Activated CD8-positive, alpha-beta T cell treated with anti-CD3 and anti-CD28 coated beads, Interleukin-2, amount 10 ng/mL, durations not matched to agents 7 days and 5 days (primary cell): ENCODE data around the gene EWSR1. TPM values are rescaled to one million over a fixed set of nuclear protein-coding genes. Genes with fewer than 3 reads are reported as not detected.

Experiments
- ATAC-seq: fragments of 150-1000 bp; cut with Tn5 transposase; one replicate; pipeline ENCODE4 v1.10.0; 2021; ENCODE audit warnings: moderate library complexity
- CTCF ChIA-PET: fragments of 350-600 bp; sonication (Branson Sonifier 250); formaldehyde crosslinking; loops from one replicate; lab custom pipeline; 2021; ENCODE audit warnings: antibody characterized with exemption; lab: Charles Lee
- POLR2A ChIA-PET: fragments of 350-600 bp; sonication (Branson Sonifier 250); formaldehyde crosslinking; loops from one replicate; lab custom pipeline; 2021; ENCODE audit warnings: antibody characterized with exemption; lab: Charles Lee
- DNase-seq: peaks from one replicate; pipeline ENCODE4 v3.0.0-alpha.2; 2020
- H3K27ac Mint-ChIP-seq: one replicate; pipeline ENCODE4 v1.8.0; 2021; ENCODE audit warnings: mild to moderate bottlenecking, mixed read lengths
- H3K27me3 Mint-ChIP-seq: one replicate; pipeline ENCODE4 v1.8.0; 2021; ENCODE audit warnings: low read depth, mixed read lengths
- H3K36me3 Mint-ChIP-seq: one replicate; pipeline ENCODE4 v1.8.0; 2021; ENCODE audit warnings: low read depth, mixed read lengths
- H3K4me1 Mint-ChIP-seq: one replicate; pipeline ENCODE4 v1.8.0; 2021; ENCODE audit warnings: low read depth, mixed read lengths
- H3K4me3 Mint-ChIP-seq: one replicate; pipeline ENCODE4 v1.8.0; 2021; ENCODE audit warnings: mild to moderate bottlenecking, mixed read lengths
- H3K9me3 Mint-ChIP-seq: one replicate; pipeline ENCODE4 v1.8.0; 2022; ENCODE audit warnings: mixed read lengths; ENCODE audit not compliant: insufficient read depth
- total RNA-seq, 2 experiments: library from RNA; stranded (reverse); gene quantifications; one replicate each; pipeline ENCODE4 v1.2.3, GENCODE V29; 2021

The EWSR1 gene
- total RNA-seq, 2 experiments from 2014 or later, result 323 to 326 TPM

GRCh38 chr22:29316141-29316828 lies 48.2 kb downstream of the EWSR1 start:
- H3K9me3 Mint-ChIP-seq, result no peaks in the 10 kb centered on the region
- no peak for DNase-seq
- peak overlapping the region; percentile 18 for H3K4me3 Mint-ChIP-seq
- peaks cover 38% of the 10 kb centered on the region for H3K27me3 Mint-ChIP-seq
- CTCF ChIA-PET, result interaction anchor here (0.6 kb wide), 1 partner anchor 9 kb away, joined by 3 read pairs; no protein-coding TSS in a partner anchor
- peaks cover 6% of the 10 kb centered on the region for H3K36me3 Mint-ChIP-seq
- peaks cover 25% of the 10 kb centered on the region for H3K4me1 Mint-ChIP-seq
- no peak for ATAC-seq
- POLR2A ChIA-PET, result interaction anchor here (0.6 kb wide), 1 partner anchor 88 kb away, joined by 3 read pairs; no protein-coding TSS in a partner anchor
- H3K27ac Mint-ChIP-seq, result no peak overlapping the region

GRCh38 chr22:29317827-29318454 lies 49.9 kb downstream of the EWSR1 start:
- DNase-seq, result no peak
- ChIA-PET CTCF (interaction anchor here (0.6 kb wide), 1 partner anchor 1968 kb away, joined by 3 read pairs; no protein-coding TSS in a partner anchor), POLR2A (no interaction called here)
- Mint-ChIP-seq H3K4me1 (peaks cover 19% of the 10 kb centered on the region), H3K27me3 (peaks cover 33% of the 10 kb centered on the region), H3K9me3 (no peaks in the 10 kb centered on the region), H3K36me3 (peaks cover 1% of the 10 kb centered on the region), H3K27ac (no peak overlapping the region), H3K4me3 (no peak overlapping the region)
- no peak for ATAC-seq

- peaks cover 21% of the 10 kb centered on the region for H3K27me3 Mint-ChIP-seq
- H3K4me3 Mint-ChIP-seq, result no peak overlapping the region
- POLR2A ChIA-PET, result no interaction called here
- H3K36me3 Mint-ChIP-seq, result no peaks in the 10 kb centered on the region
- peaks cover 7% of the 10 kb centered on the region for H3K4me1 Mint-ChIP-seq
- CTCF ChIA-PET, result no interaction called here
- no peak for DNase-seq
- no peak overlapping the region for H3K27ac Mint-ChIP-seq
- no peak for ATAC-seq
- H3K9me3 Mint-ChIP-seq, result no peaks in the 10 kb centered on the region
Observed at GRCh38 chr22:29319072-29319471, 51.0 kb downstream of the EWSR1 start.

DNA sequence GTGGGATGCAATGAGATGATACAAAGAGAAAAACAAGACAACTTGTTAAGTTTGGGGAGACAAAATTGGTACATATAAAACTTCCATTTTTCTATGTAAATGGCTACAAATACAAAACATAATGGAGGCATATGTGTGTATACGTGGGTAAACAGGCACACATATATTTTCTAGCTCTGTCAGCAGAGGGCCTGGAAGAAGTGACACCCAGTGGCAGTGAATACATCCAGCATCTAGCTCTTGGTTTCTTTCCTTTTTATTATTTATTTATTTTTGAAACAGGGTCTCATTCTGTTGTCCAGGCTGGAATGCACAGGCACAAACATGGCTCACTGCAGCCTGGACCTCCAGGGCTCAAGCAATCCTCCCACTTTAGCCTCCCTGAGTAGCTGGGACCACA lies 52.5 kb downstream of the EWSR1 start:
- ChIA-PET POLR2A (no interaction called here), CTCF (interaction anchor here (1.2 kb wide), 1 partner anchor 26 kb away, joined by 3 read pairs; no protein-coding TSS in a partner anchor)
- H3K9me3 Mint-ChIP-seq, result no peaks in the 10 kb centered on the region
- H3K4me1 Mint-ChIP-seq, result no peaks in the 10 kb centered on the region
- H3K27ac Mint-ChIP-seq, result no peak overlapping the region
- ATAC-seq (no peak), DNase-seq (no peak)
- H3K4me3 Mint-ChIP-seq, result no peak overlapping the region
- peaks cover 14% of the 10 kb centered on the region for H3K27me3 Mint-ChIP-seq
- no peaks in the 10 kb centered on the region for H3K36me3 Mint-ChIP-seq

GRCh38 chr22:29323641-29324040 lies 55.6 kb downstream of the EWSR1 start:
- H3K27me3 Mint-ChIP-seq, result no peaks in the 10 kb centered on the region
- H3K9me3 Mint-ChIP-seq, result no peaks in the 10 kb centered on the region
- peaks cover 3% of the 10 kb centered on the region for H3K36me3 Mint-ChIP-seq
- DNase-seq (no peak), ATAC-seq (no peak)
- no peak overlapping the region for H3K4me3 Mint-ChIP-seq
- H3K27ac Mint-ChIP-seq, result no peak overlapping the region
- POLR2A ChIA-PET, result no interaction called here
- no peaks in the 10 kb centered on the region for H3K4me1 Mint-ChIP-seq
- CTCF ChIA-PET, result interaction anchor here (2.2 kb wide), 1 partner anchor 10 kb away, joined by 8 read pairs; no protein-coding TSS in a partner anchor

GRCh38 chr22:29325356-29325755 lies 57.3 kb downstream of the EWSR1 start:
- H3K36me3 Mint-ChIP-seq, result peaks cover 7% of the 10 kb centered on the region
- POLR2A ChIA-PET, result no interaction called here
- DNase-seq (no peak), ATAC-seq (no peak)
- no peak overlapping the region for H3K27ac Mint-ChIP-seq
- H3K9me3 Mint-ChIP-seq, result no peaks in the 10 kb centered on the region
- CTCF ChIA-PET, result no interaction called here
- H3K27me3 Mint-ChIP-seq, result no peaks in the 10 kb centered on the region
- H3K4me1 Mint-ChIP-seq, result no peaks in the 10 kb centered on the region
- H3K4me3 Mint-ChIP-seq, result no peak overlapping the region

DNA sequence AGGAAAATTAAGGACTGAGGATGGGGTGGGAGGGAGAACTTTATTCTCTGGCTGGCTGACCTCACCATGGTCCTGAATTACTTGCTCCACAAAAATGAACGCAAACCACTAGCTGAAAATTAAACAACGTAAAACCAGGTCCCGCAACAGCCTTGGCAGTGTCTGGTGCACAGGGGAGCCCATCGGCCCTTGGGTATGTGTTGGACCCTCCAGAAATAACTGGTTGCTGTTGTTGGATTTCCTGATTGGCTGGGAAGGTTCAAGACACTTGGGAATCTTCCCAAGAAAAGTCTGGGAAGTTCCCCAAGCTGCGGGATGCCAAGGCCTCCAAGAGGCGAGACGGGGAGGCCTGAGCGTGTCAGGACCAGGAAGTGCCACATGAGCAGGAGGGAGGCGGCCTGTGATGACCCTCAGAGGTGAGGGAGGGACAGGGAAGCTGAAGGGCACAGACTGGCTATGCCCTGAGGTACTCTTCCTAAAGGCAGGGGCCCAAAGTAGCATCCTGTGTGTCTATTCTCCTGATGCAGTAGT lies 57.8 kb downstream of the EWSR1 start:
- no peaks in the 10 kb centered on the region for H3K9me3 Mint-ChIP-seq
- H3K36me3 Mint-ChIP-seq, result peaks cover 7% of the 10 kb centered on the region
- H3K4me1 Mint-ChIP-seq, result no peaks in the 10 kb centered on the region
- no peak overlapping the region for H3K27ac Mint-ChIP-seq
- DNase-seq (no peak), ATAC-seq (no peak)
- ChIA-PET CTCF (no interaction called here), POLR2A (no interaction called here)
- H3K4me3 Mint-ChIP-seq, result no peak overlapping the region
- H3K27me3 Mint-ChIP-seq, result no peaks in the 10 kb centered on the region

- H3K27ac Mint-ChIP-seq, result no peak overlapping the region
- peaks cover 7% of the 10 kb centered on the region for H3K36me3 Mint-ChIP-seq
- H3K4me1 Mint-ChIP-seq, result no peaks in the 10 kb centered on the region
- ChIA-PET CTCF (no interaction called here), POLR2A (no interaction called here)
- no peaks in the 10 kb centered on the region for H3K9me3 Mint-ChIP-seq
- no peaks in the 10 kb centered on the region for H3K27me3 Mint-ChIP-seq
- no peak overlapping the region for H3K4me3 Mint-ChIP-seq
- no peak for ATAC-seq
- DNase-seq, result no peak
Observed at GRCh38 chr22:29326481-29326880, 58.4 kb downstream of the EWSR1 start.

- no peak overlapping the region for H3K27ac Mint-ChIP-seq
- ATAC-seq (no peak), DNase-seq (no peak)
- no peaks in the 10 kb centered on the region for H3K27me3 Mint-ChIP-seq
- no peaks in the 10 kb centered on the region for H3K9me3 Mint-ChIP-seq
- ChIA-PET POLR2A (no interaction called here), CTCF (interaction anchor here (0.8 kb wide), 1 partner anchor 14 kb away, joined by 3 read pairs; no protein-coding TSS in a partner anchor)
- H3K4me3 Mint-ChIP-seq, result no peak overlapping the region
- H3K4me1 Mint-ChIP-seq, result no peaks in the 10 kb centered on the region
- H3K36me3 Mint-ChIP-seq, result peaks cover 7% of the 10 kb centered on the region
Observed at GRCh38 chr22:29327089-29327764, 59.2 kb downstream of the EWSR1 start.

- H3K27ac Mint-ChIP-seq, result no peak overlapping the region
Observed at GRCh38 chr22:29328055-29328454, 60.0 kb downstream of the EWSR1 start.

DNA sequence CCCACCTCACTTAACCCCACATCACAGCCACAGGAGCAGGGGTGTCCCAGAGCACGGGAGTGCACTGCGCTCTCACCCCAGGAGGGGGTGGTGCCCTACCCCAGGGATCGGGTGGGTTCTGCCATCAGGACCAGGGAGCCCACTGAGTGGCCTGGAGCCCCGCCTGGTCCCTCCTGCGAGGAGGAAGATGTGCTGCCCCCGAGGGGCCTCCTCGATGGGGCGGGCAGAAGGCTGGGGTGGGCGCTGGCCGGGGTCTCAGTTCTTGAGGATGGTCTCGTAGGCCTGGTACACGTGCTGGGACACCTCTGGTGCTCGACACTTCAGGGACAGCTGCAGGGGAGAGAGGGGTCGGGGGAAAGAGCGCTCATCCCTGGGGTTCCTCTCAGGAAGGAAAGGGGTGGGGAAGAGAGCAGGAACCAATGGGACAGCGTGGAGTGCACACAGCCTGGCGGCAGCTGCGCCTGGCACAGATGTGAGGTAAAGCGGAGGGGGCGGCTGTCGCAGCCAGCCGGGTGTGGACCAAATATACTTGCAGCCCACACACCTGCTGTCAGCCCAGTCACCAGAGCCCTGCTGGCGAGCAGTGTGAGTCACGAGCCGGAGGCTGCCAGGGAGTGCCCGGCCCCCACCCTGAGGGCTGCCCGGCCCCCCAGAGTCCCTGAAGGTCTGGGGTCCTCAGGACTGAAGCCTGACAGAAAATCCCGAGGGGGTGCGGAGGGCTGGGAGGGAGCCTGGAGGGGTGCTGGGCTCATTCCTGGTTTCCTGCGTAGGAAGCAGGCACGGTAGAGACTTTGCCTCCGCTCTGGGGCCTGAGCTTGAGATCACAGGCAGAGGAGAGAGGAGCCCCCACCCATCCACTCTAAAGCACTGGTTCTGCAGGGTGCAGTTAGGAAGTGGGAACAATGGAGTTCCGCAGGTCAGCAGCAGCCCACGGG lies 60.8 kb downstream of the EWSR1 start:
- no peaks in the 10 kb centered on the region for H3K4me1 Mint-ChIP-seq
- no peaks in the 10 kb centered on the region for H3K9me3 Mint-ChIP-seq
- peaks cover 12% of the 10 kb centered on the region for H3K36me3 Mint-ChIP-seq
- ATAC-seq (no peak), DNase-seq (no peak)
- CTCF ChIA-PET, result no interaction called here
- no peak overlapping the region for H3K4me3 Mint-ChIP-seq
- H3K27me3 Mint-ChIP-seq, result no peaks in the 10 kb centered on the region
- POLR2A ChIA-PET, result no interaction called here
- H3K27ac Mint-ChIP-seq, result no peak overlapping the region

More at GRCh38 chr22:29328055-29328454, 60.0 kb downstream of the EWSR1 start:
- H3K9me3 Mint-ChIP-seq, result no peaks in the 10 kb centered on the region
- ChIA-PET POLR2A (no interaction called here), CTCF (interaction anchor here (0.8 kb wide), 1 partner anchor 15 kb away, joined by 3 read pairs; no protein-coding TSS in a partner anchor)
- no peak overlapping the region for H3K4me3 Mint-ChIP-seq
- peaks cover 7% of the 10 kb centered on the region for H3K36me3 Mint-ChIP-seq
- no peaks in the 10 kb centered on the region for H3K27me3 Mint-ChIP-seq
- DNase-seq (no peak), ATAC-seq (no peak)
- no peaks in the 10 kb centered on the region for H3K4me1 Mint-ChIP-seq
